ENCODE measurements around the gene MAP4K2.

The MAP4K2 gene

GRCh38 chr11:64791781-64792291, 11.2 kb downstream of the MAP4K2 start:
- Histone ChIP-seq H3K4me3 (ENCODE audit: low read depth in 1 of 2, low read length in 2 of 2) (no peak overlapping the region), H3K27me3 (ENCODE audit: insufficient read depth, low read length, poor library complexity) (no peaks in the 10 kb centered on the region), H3K9me3 (ENCODE audit: insufficient read depth, low read length, severe bottlenecking) (no peaks in the 10 kb centered on the region), H3K36me3 (ENCODE audit: insufficient read depth, low read length) (peaks cover 5% of the 10 kb centered on the region; the same call in 1 of the 2 replicates), H3K79me2 (ENCODE audit: insufficient read depth, low read length) (no peaks in the 10 kb centered on the region), H4K20me1 (ENCODE audit: insufficient read depth, low read length) (no peaks in the 10 kb centered on the region), H3K9ac (ENCODE audit: low read depth, low read length) (no peak overlapping the region), H3K4me1 (ENCODE audit: insufficient read depth, low read length) (no peaks in the 10 kb centered on the region), H3K27ac (ENCODE audit: low read length) (no peak overlapping the region), H2AFZ (ENCODE audit: low read depth, low read length) (no peak overlapping the region), H3K4me2 (ENCODE audit: insufficient read depth, low read length) (no peak overlapping the region)
- no peak for ATAC-seq (ENCODE audit: insufficient read depth, low read depth)
- no peak for TF ChIP-seq EZH2 (IDR thresholded peaks at IDR 0.05; ENCODE audit: borderline replicate concordance, low read depth, low read length, severe bottlenecking)
- no peak for TF ChIP-seq CTCF (IDR thresholded peaks at IDR 0.05; ENCODE audit: borderline replicate concordance, extremely low read depth, low read length, poor library complexity, severe bottlenecking)
- DNase-seq: no peak

DNA sequence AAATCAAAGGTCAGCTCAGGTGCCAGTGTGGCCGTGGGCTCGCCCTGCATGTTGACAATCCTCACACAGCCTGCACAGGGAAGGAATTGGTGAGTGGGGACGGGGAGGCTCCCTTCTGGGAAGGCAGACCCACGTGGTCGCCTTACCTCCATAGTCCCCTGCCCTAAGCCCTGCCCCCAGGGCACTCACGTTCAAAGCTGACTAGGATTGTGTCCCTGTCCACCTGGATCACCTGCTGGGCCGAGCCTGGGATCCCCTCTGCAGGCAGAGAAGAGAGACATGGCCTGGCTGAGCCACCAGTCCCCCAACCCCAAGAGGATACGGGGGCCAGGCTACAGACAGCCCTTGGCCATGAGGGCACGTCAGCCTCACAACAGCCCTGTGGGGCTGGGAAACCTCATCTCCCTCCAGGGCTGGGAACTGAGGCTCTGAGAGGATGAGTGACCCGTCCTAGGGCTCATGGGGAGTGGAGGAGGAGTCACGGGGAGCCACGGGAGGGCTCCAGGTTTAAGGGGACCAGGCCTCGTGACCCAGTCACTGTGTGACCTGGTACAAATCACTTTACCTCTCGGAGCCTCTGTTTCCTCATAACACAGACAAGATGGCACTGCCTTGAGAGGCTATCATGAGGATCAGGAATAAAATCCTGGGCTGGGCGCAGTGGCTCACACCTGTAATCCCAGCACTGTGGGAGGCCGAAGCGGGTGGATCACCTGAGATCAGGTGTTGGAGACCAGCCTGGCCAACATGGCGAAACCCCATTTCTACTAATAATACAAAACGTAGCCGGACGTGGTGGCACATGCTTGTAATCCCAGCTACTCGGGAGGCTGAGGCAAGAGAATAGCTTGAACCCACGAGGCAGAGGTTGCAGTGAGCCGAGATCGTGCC, 12.6 kb downstream of the MAP4K2 start:
- Histone ChIP-seq H3K9ac (ENCODE audit: low read depth, low read length) (no peak overlapping the region), H2AFZ (ENCODE audit: low read depth, low read length) (no peak overlapping the region), H3K4me1 (ENCODE audit: insufficient read depth, low read length) (no peaks in the 10 kb centered on the region), H3K27me3 (ENCODE audit: insufficient read depth, low read length, poor library complexity) (no peaks in the 10 kb centered on the region), H4K20me1 (ENCODE audit: insufficient read depth, low read length) (no peaks in the 10 kb centered on the region), H3K79me2 (ENCODE audit: insufficient read depth, low read length) (no peaks in the 10 kb centered on the region), H3K36me3 (ENCODE audit: insufficient read depth, low read length) (no peaks in the 10 kb centered on the region), H3K4me2 (ENCODE audit: insufficient read depth, low read length) (no peak overlapping the region), H3K4me3 (ENCODE audit: low read depth in 1 of 2, low read length in 2 of 2) (no peak overlapping the region), H3K9me3 (ENCODE audit: insufficient read depth, low read length, severe bottlenecking) (no peaks in the 10 kb centered on the region), H3K27ac (ENCODE audit: low read length) (no peak overlapping the region)
- TF ChIP-seq EZH2 (IDR thresholded peaks at IDR 0.05; ENCODE audit: borderline replicate concordance, low read depth, low read length, severe bottlenecking): no peak
- no peak for TF ChIP-seq CTCF (IDR thresholded peaks at IDR 0.05; ENCODE audit: borderline replicate concordance, extremely low read depth, low read length, poor library complexity, severe bottlenecking)
- no peak for DNase-seq
- no peak for ATAC-seq (ENCODE audit: insufficient read depth, low read depth)

GRCh38 chr11:64789331-64790204, 13.4 kb downstream of the MAP4K2 start:
- H3K27ac ChIP-seq (ENCODE audit: low read length): no peak overlapping the region
- DNase-seq: no peak
- no peak for ATAC-seq (ENCODE audit: insufficient read depth, low read depth)

More at GRCh38 chr11:64789331-64790204, 13.4 kb downstream of the MAP4K2 start:
- Histone ChIP-seq H3K36me3 (ENCODE audit: insufficient read depth, low read length) (no peaks in the 10 kb centered on the region), H3K4me3 (ENCODE audit: low read depth in 1 of 2, low read length in 2 of 2) (no peak overlapping the region), H2AFZ (ENCODE audit: low read depth, low read length) (no peak overlapping the region), H3K9me3 (ENCODE audit: insufficient read depth, low read length, severe bottlenecking) (no peaks in the 10 kb centered on the region), H3K79me2 (ENCODE audit: insufficient read depth, low read length) (no peaks in the 10 kb centered on the region), H3K4me1 (ENCODE audit: insufficient read depth, low read length) (no peaks in the 10 kb centered on the region), H3K9ac (ENCODE audit: low read depth, low read length) (0 out of 2 replicates have a peak overlapping the region, but pooled peaks have one; percentile 15), H4K20me1 (ENCODE audit: insufficient read depth, low read length) (no peaks in the 10 kb centered on the region), H3K4me2 (ENCODE audit: insufficient read depth, low read length) (no peak overlapping the region), H3K27me3 (ENCODE audit: insufficient read depth, low read length, poor library complexity) (no peaks in the 10 kb centered on the region)
- TF ChIP-seq EZH2 (IDR thresholded peaks at IDR 0.05; ENCODE audit: borderline replicate concordance, low read depth, low read length, severe bottlenecking): no peak
- TF ChIP-seq CTCF (IDR thresholded peaks at IDR 0.05; ENCODE audit: borderline replicate concordance, extremely low read depth, low read length, poor library complexity, severe bottlenecking): no peak
